SK-N-SH (cell line): ENCODE data around the gene GZMB. TPM values are rescaled to one million over a fixed set of nuclear protein-coding genes. Genes with fewer than 3 reads are reported as not detected.

Experiments
- CTCF ChIA-PET: fragments of 300-600, 350-600 bp; formaldehyde crosslinking; extraction: SDS; loops from one replicate; lab custom pipeline; 2021; lab: Yijun Ruan, JAX
- POLR2A ChIA-PET: fragments of 350-600 bp; sonication (Branson Sonifier 250); formaldehyde crosslinking; extraction: SDS; loops from one replicate; lab custom pipeline; 2020; ENCODE audit warnings: antibody characterized with exemption, inconsistent platforms; lab: Yijun Ruan, JAX
- DNase-seq: peaks from one replicate; pipeline ENCODE4 v3.0.0; 2012
- H2AFZ ChIP-seq: fragments of 200-600 bp; sonication (generic); 2 replicates; pipeline ENCODE4 v1.8.1; 2016; ENCODE audit warnings: antibody characterized with exemption, mild to moderate bottlenecking, low read depth
- H3F3A ChIP-seq: fragments of 200-600 bp; sonication (generic); replicated peaks from 2 replicates; pipeline ENCODE3; 2016; ENCODE audit warnings: antibody characterized with exemption, mild to moderate bottlenecking; ENCODE audit not compliant: insufficient read depth
- H3K27ac ChIP-seq, 2 experiments: fragments of 200-500 bp in 1 of 2; fragments of 200-600 bp in 1 of 2; sonication (Bioruptor generic) in 1 of 2; sonication (generic), shearing (Covaris generic) in 1 of 2; 2 replicates each; pipeline versions ENCODE4 v1.5.1 to v1.6.1; 2014 to 2016; ENCODE audit warnings: low read depth in 2 of 2, inconsistent platforms in 1 of 2, low read length in 1 of 2, mild to moderate bottlenecking in 1 of 2, mixed read lengths in 1 of 2
- H3K27me3 ChIP-seq: fragments of 200-600 bp; sonication (generic), shearing (Covaris generic); 2 replicates; pipeline ENCODE4 v1.6.1; 2016; ENCODE audit warnings: mixed run types; ENCODE audit not compliant: insufficient read depth
- H3K36me3 ChIP-seq, 2 experiments: fragments of 200-500 bp in 1 of 2; fragments of 200-600 bp in 1 of 2; sonication (Bioruptor generic) in 1 of 2; sonication (generic) in 1 of 2; replicated peaks in 1 of 2; 2 replicates each; pipeline versions ENCODE3 to v1.5.1; 2014 to 2016; ENCODE audit warnings: low read length in 1 of 2, mild to moderate bottlenecking in 1 of 2; ENCODE audit not compliant: insufficient read depth in 2 of 2, control insufficient read depth in 1 of 2
- H3K4me1 ChIP-seq, 2 experiments: fragments of 200-500 bp in 1 of 2; fragments of 200-600 bp in 1 of 2; sonication (Bioruptor generic) in 1 of 2; sonication (generic), shearing (Covaris generic) in 1 of 2; 2 replicates each; pipeline versions ENCODE4 v1.5.1 to v1.6.1; 2014 to 2016; ENCODE audit warnings: low read depth in 1 of 2, low read length in 1 of 2, mixed run types in 1 of 2; ENCODE audit not compliant: insufficient read depth in 2 of 2, control insufficient read depth in 1 of 2
- H3K4me2 ChIP-seq: fragments of 200-600 bp; sonication (generic), shearing (Covaris generic); 2 replicates; pipeline ENCODE4 v1.6.1; 2017; ENCODE audit warnings: mixed run types
- H3K4me3 ChIP-seq, 2 experiments: fragments of 200-500 bp in 1 of 2; fragments of 200-600 bp in 1 of 2; sonication (Bioruptor generic) in 1 of 2; sonication (generic), shearing (Covaris generic) in 1 of 2; 2 replicates each; pipeline versions ENCODE4 v1.5.1 to v1.8.1; 2014 to 2016; ENCODE audit warnings: low read depth in 2 of 2, inconsistent platforms in 1 of 2, low read length in 1 of 2, mild to moderate bottlenecking in 1 of 2, mixed read lengths in 1 of 2, moderate library complexity in 1 of 2
- H3K79me2 ChIP-seq: fragments of 200-600 bp; sonication (generic); 2 replicates; pipeline ENCODE4 v1.8.1; 2017; ENCODE audit warnings: mild to moderate bottlenecking; ENCODE audit not compliant: insufficient read depth
- H3K9ac ChIP-seq: fragments of 200-600 bp; sonication (generic); 2 replicates; pipeline ENCODE4 v1.6.1; 2017; ENCODE audit warnings: mixed run types
- H3K9me2 ChIP-seq: fragments of 200-600 bp; sonication (generic); 2 replicates; pipeline ENCODE4 v1.6.1; 2017; ENCODE audit warnings: mixed run types
- H3K9me3 ChIP-seq: fragments of 200-600 bp; sonication (generic); 2 replicates; pipeline ENCODE4 v1.6.1; 2017; ENCODE audit warnings: mixed run types, mild to moderate bottlenecking, moderate library complexity
- H4K20me1 ChIP-seq: fragments of 200-600 bp; sonication (generic); 2 replicates; pipeline ENCODE4 v1.6.1; 2017; ENCODE audit warnings: mild to moderate bottlenecking, mixed run types; ENCODE audit not compliant: insufficient read depth
- CHD2 ChIP-seq: fragments of 150-350 bp; IDR thresholded peaks from 2 replicates; pipeline ENCODE4 v1.6.1; 2018; ENCODE audit warnings: low read length; ENCODE audit not compliant: partially characterized antibody
- CTCF ChIP-seq: fragments of 200-600 bp; sonication (generic); IDR thresholded peaks from 2 replicates; pipeline ENCODE4 v1.6.1; 2017; ENCODE audit warnings: antibody characterized with exemption, mild to moderate bottlenecking, moderate library complexity
- FOSL2 ChIP-seq: IDR thresholded peaks from 2 replicates; pipeline ENCODE4 v1.4.0; 2012; ENCODE audit warnings: low read depth, mild to moderate bottlenecking, moderate library complexity, borderline replicate concordance
- FOXJ3 ChIP-seq: sonication (generic); formaldehyde crosslinking; IDR thresholded peaks from 2 replicates; pipeline ENCODE4 v1.5.1; 2020; ENCODE audit warnings: mild to moderate bottlenecking, missing genetic modification reagents
- GABPA ChIP-seq: IDR thresholded peaks from 2 replicates; pipeline ENCODE4 v1.4.0; 2012; ENCODE audit warnings: low read depth, mild to moderate bottlenecking
- GATA2 ChIP-seq: sonication (generic); formaldehyde crosslinking; IDR thresholded peaks from 2 replicates; pipeline ENCODE4 v1.5.0; 2020; ENCODE audit warnings: mild to moderate bottlenecking, missing genetic modification reagents
- IRF3 ChIP-seq: fragments of 150-350 bp; IDR thresholded peaks from 2 replicates; pipeline ENCODE4 v1.6.1; 2016; ENCODE audit warnings: mild to moderate bottlenecking, low read depth, low read length
- MEF2A ChIP-seq: IDR thresholded peaks from 2 replicates; pipeline ENCODE4 v1.4.0; 2012; ENCODE audit warnings: low read depth, borderline replicate concordance
- MXI1 ChIP-seq: IDR thresholded peaks from 2 replicates; pipeline ENCODE4 v1.6.1; 2012; ENCODE audit warnings: mild to moderate bottlenecking, low read depth, low read length, improper control_type of control experiment
- POLR2AphosphoS5 ChIP-seq: IDR thresholded peaks from 2 replicates; pipeline ENCODE4 v1.6.1; 2012; ENCODE audit warnings: low read depth, low read length
- RCOR1 ChIP-seq: fragments of 150-350 bp; IDR thresholded peaks from 2 replicates; pipeline ENCODE4 v1.6.1; 2017; ENCODE audit warnings: antibody characterized with exemption, low read length
- RXRA ChIP-seq: IDR thresholded peaks from 2 replicates; pipeline ENCODE4 v1.4.0; 2012; ENCODE audit warnings: low read depth, mild to moderate bottlenecking, borderline replicate concordance
- SMC3 ChIP-seq: IDR thresholded peaks from 2 replicates; pipeline ENCODE4 v1.6.1; 2012; ENCODE audit warnings: low read depth, low read length, improper control_type of control experiment
- TEAD4 ChIP-seq: IDR thresholded peaks from 2 replicates; pipeline ENCODE4 v1.4.0; 2012; ENCODE audit warnings: mild to moderate bottlenecking, borderline replicate concordance; ENCODE audit not compliant: insufficient read depth
- YY1 ChIP-seq: IDR thresholded peaks from 2 replicates; pipeline ENCODE4 v1.4.0; 2012; ENCODE audit warnings: low read depth, mild to moderate bottlenecking
- ZBTB33 ChIP-seq: IDR thresholded peaks from 2 replicates; pipeline ENCODE4 v1.4.0; 2012; ENCODE audit warnings: low read depth, borderline replicate concordance
- WGBS: methylation state at CpG from one replicate; pipeline ENCODE4 v1.1.6; 2017; ENCODE audit warnings: low lambda C conversion rate; 5-methylcytosine and 5-hydroxymethylcytosine counted together
- polyA plus RNA-seq, 3 experiments: library from polyadenylated mRNA; depleted of rRNA; stranded (reverse); fragments of >200 nt; gene quantifications; 2 replicates each; pipeline ENCODE4 v1.2.3, GENCODE V29; 2012

The GZMB gene
- polyA plus RNA-seq, 1 of the 3 experiments (the other 2 are of a cell fraction), result not detected

GRCh38 chr14:24629521-24629920 lies 4.5 kb downstream of the GZMB start:
- Histone ChIP-seq H3K27me3 (no peaks in the 10 kb centered on the region; the same call in 1 of the 2 replicates), H3F3A (no peaks in the 10 kb centered on the region), H3K4me3 (no peak overlapping the region), H2AFZ (no peak overlapping the region), H3K9ac (no peak overlapping the region), H3K9me2 (no peaks in the 10 kb centered on the region), H3K9me3 (no peaks in the 10 kb centered on the region), H3K27ac (no peak overlapping the region), H3K79me2 (no peaks in the 10 kb centered on the region), H4K20me1 (no peaks in the 10 kb centered on the region)
- DNase-seq, result no peak
- CTCF ChIA-PET, result no interaction called here
- POLR2A ChIA-PET, result no interaction called here
- 2% methylated on average over 6 of the region's 6 CpGs for WGBS
- TF ChIP-seq YY1 (no peak), MEF2A (no peak), GABPA (no peak), FOSL2 (no peak), CHD2 (no peak), POLR2AphosphoS5 (no peak), FOXJ3 (CRISPR knock-in tag) (no peak), TEAD4 (no peak), RXRA (no peak), SMC3 (no peak), IRF3 (no peak), GATA2 (CRISPR knock-in tag) (no peak), ZBTB33 (no peak), RCOR1 (no peak), CTCF (no peak), MXI1 (no peak)
- TF ChIP-seq, all 33 proteins: peak for 0
- Histone ChIP-seq H3K4me1 (no peaks in the 10 kb centered on the region), H3K36me3 (no peaks in the 10 kb centered on the region), H3K4me2 (no peak overlapping the region)
